Forelimb muscle (tissue), 1 donor: ENCODE measurements around the gene METAP1D. TPM values are rescaled to one million over a fixed set of nuclear protein-coding genes. Genes with fewer than 3 reads are reported as not detected.

Experiments
- polyA plus RNA-seq: library from polyadenylated mRNA; unstranded; fragments of 120-200 nt; gene quantifications from one replicate; pipeline ENCODE4 v1.2.1, GENCODE V29; 2013; ENCODE audit not compliant: insufficient read length

Gene METAP1D
- polyA plus RNA-seq, 1 donor, result 14.4 TPM

Other genes starting within 250 kb of the METAP1D start
- gene SLC25A12, start 105.7 kb upstream of the METAP1D start, polyA plus RNA-seq, result 27.7 TPM
- gene HAT1, start 77.5 kb upstream of the METAP1D start, polyA plus RNA-seq, result 35.9 TPM
- gene DLX1, start 85.6 kb downstream of the METAP1D start, polyA plus RNA-seq, result 0.35 TPM
- gene DLX2, start 102.9 kb downstream of the METAP1D start, polyA plus RNA-seq, result 0.11 TPM